C4-2B (cell line): Measurements from ENCODE around the gene ATF7.
"Not testable (repeated sequence)": the region's sequence is repeated elsewhere in the genome, so short reads cannot be mapped to it uniquely, and the experiment has no call there.

ENCODE experiments used
- H3K27ac ChIP-seq: fragments of 450-650 bp; 2 replicates; pipeline ENCODE4 v1.5.1; 2017
- ZFX ChIP-seq: fragments of 450-650 bp; IDR thresholded peaks from 2 replicates; pipeline ENCODE4 v1.6.1; 2017
- TF ChIP-seq, protein P1 (sequence below): fragments of 450-650 bp; conservative IDR thresholded peaks from 2 replicates; pipeline ENCODE4 v1.5.1; 2017; ENCODE audit warnings: mild to moderate bottlenecking

ATF7 gene

GRCh38 chr12:53618275-53618674 is 7.9 kb downstream of the ATF7 start:
- TF ChIP-seq, protein P1, sequence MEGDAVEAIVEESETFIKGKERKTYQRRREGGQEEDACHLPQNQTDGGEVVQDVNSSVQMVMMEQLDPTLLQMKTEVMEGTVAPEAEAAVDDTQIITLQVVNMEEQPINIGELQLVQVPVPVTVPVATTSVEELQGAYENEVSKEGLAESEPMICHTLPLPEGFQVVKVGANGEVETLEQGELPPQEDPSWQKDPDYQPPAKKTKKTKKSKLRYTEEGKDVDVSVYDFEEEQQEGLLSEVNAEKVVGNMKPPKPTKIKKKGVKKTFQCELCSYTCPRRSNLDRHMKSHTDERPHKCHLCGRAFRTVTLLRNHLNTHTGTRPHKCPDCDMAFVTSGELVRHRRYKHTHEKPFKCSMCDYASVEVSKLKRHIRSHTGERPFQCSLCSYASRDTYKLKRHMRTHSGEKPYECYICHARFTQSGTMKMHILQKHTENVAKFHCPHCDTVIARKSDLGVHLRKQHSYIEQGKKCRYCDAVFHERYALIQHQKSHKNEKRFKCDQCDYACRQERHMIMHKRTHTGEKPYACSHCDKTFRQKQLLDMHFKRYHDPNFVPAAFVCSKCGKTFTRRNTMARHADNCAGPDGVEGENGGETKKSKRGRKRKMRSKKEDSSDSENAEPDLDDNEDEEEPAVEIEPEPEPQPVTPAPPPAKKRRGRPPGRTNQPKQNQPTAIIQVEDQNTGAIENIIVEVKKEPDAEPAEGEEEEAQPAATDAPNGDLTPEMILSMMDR, result no peak
- TF ChIP-seq ZFX, result no peak
- H3K27ac ChIP-seq, result no peak overlapping the region

DNA sequence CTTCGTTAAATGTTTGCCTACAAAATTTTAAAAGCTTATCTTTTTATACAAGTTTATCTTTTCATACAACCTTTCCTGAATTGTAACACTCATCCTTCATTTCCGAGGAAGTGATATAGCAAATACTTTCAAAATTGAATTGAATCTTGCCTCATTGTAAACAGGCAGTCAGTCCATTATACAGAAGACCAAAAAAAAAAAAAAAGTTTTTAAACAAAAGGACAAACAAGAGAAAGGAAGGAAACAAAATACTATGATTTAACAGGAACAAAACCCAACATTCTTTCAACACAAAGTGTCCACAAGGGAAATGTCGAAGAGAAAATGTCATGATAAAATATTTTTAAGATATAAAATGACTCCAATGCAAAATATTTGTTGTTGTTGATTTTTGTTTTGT is 8.5 kb downstream of the ATF7 start:
- H3K27ac ChIP-seq, result no peak overlapping the region
- TF ChIP-seq ZFX, result no peak
- TF ChIP-seq, protein P1, result no peak

- no peak overlapping the region for H3K27ac ChIP-seq
- no peak for TF ChIP-seq ZFX
- TF ChIP-seq, protein P1, result no peak
Observed at GRCh38 chr12:53616950-53617349, 9.2 kb downstream of the ATF7 start.

GRCh38 chr12:53613821-53614220 is 12.4 kb downstream of the ATF7 start:
- H3K27ac ChIP-seq, result no peak overlapping the region
- TF ChIP-seq ZFX, result no peak
- TF ChIP-seq, protein P1, result no peak

GRCh38 chr12:53612978-53613377 is 13.2 kb downstream of the ATF7 start:
- TF ChIP-seq, protein P1, result no peak
- TF ChIP-seq ZFX, result no peak
- no peak overlapping the region for H3K27ac ChIP-seq

GRCh38 chr12:53611304-53611703 is 14.9 kb downstream of the ATF7 start:
- H3K27ac ChIP-seq, result no peak overlapping the region
- TF ChIP-seq, protein P1, result no peak
- TF ChIP-seq ZFX, result no peak

- not testable (repeated sequence) for H3K27ac ChIP-seq
Observed at GRCh38 chr12:53606688-53607087, 19.5 kb downstream of the ATF7 start.

- no peak overlapping the region for H3K27ac ChIP-seq
- TF ChIP-seq, protein P1, result no peak
- no peak for TF ChIP-seq ZFX
Observed at GRCh38 chr12:53604581-53604980, 21.6 kb downstream of the ATF7 start.
